Measurements from ENCODE around the gene LUZP1. TPM values are rescaled to one million over a fixed set of nuclear protein-coding genes. Genes with fewer than 3 reads are reported as not detected.

Gene LUZP1
- total RNA-seq, 1 donor from 2014 or later = 18.6 TPM

- intact Hi-C loops (cut with micrococcal nuclease) = no loop called here
Measured at GRCh38 chr1:23035823-23036452, 132.7 kb downstream of the LUZP1 start.

Other genes with a start within 250 kb of the LUZP1 start
- gene LACTBL1, start 196.0 kb downstream of the LUZP1 start, total RNA-seq = not detected in 2 replicates
- gene TEX46, start 153.0 kb downstream of the LUZP1 start, total RNA-seq = not detected in 2 replicates
- 57.9 and 58.9 TPM in 2 replicates for gene KDM1A, start 149.4 kb downstream of the LUZP1 start, total RNA-seq
- not detected in 2 replicates for gene HTR1D, start 48.6 kb upstream of the LUZP1 start, total RNA-seq
- gene HNRNPR, start 175.4 kb upstream of the LUZP1 start, total RNA-seq = 223 and 234 TPM in 2 replicates
- gene ZNF436, start 201.0 kb upstream of the LUZP1 start, total RNA-seq = 4.9 and 5.7 TPM in 2 replicates

Measured in T-helper 2 cell treated with Interferon-gamma antibody and Interleukin-4, amounts not matched to agents 100 ng/mL and 5 ng/mL, for 36 hours (primary cell).